Stomach (tissue), 4 donors: ENCODE measurements around the gene ATG9A.

Experiments used
- EP300 ChIP-seq: sonication (generic); formaldehyde crosslinking; IDR thresholded peaks from one replicate; pipeline ENCODE4 v1.6.1; 2017; ENCODE audit warnings: antibody characterized with exemption
- POLR2A ChIP-seq, 4 donors: fragments of 450-650 bp; IDR thresholded peaks; one replicate each; pipeline ENCODE4 v1.6.1; 2016; ENCODE audit warnings: antibody characterized with exemption in 4 of 4, control low read depth in 2 of 4, mild to moderate bottlenecking in 1 of 4, moderate library complexity in 1 of 4
- POLR2AphosphoS5 ChIP-seq, 3 donors: sonication (generic); formaldehyde crosslinking; IDR thresholded peaks; one replicate each; pipeline ENCODE4 v1.6.1; 2016; ENCODE audit warnings: antibody characterized with exemption in 3 of 3
- TF ChIP-seq, protein P1 (sequence below), 7 experiments: fragments of 450-650 bp in 4 of 7; fragments of 200-600 bp in 3 of 7; sonication (generic) in 3 of 7; IDR thresholded peaks; one replicate each; pipeline ENCODE4 v1.5.1; 2016 to 2019; ENCODE audit warnings: antibody characterized with exemption in 7 of 7, control low read depth in 2 of 7, mild to moderate bottlenecking in 1 of 7

DNA sequence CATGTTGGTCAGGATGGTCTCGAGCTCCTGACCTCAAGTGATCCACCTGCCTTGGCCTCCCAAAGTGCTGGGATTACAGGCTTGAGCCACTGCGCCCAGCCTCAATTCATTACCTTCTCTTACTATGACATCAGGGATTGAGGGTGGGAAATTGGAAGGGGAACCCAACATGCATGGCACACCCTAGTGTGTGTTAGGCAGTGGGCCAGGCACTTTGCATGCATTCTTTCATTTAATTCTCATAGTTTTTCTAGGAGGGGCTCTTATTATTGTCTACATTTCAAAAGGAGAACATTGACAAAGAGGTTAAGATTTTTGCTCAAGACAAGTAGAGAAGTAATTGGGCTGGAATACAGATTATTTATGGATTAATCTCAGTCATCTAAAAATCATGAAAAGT, 38.9 kb upstream of the ATG9A start:
- TF ChIP-seq POLR2A (IDR thresholded peaks at IDR 0.05) = no peak
- TF ChIP-seq, protein P1, sequence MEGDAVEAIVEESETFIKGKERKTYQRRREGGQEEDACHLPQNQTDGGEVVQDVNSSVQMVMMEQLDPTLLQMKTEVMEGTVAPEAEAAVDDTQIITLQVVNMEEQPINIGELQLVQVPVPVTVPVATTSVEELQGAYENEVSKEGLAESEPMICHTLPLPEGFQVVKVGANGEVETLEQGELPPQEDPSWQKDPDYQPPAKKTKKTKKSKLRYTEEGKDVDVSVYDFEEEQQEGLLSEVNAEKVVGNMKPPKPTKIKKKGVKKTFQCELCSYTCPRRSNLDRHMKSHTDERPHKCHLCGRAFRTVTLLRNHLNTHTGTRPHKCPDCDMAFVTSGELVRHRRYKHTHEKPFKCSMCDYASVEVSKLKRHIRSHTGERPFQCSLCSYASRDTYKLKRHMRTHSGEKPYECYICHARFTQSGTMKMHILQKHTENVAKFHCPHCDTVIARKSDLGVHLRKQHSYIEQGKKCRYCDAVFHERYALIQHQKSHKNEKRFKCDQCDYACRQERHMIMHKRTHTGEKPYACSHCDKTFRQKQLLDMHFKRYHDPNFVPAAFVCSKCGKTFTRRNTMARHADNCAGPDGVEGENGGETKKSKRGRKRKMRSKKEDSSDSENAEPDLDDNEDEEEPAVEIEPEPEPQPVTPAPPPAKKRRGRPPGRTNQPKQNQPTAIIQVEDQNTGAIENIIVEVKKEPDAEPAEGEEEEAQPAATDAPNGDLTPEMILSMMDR (IDR thresholded peaks at IDR 0.05) = no peak
- TF ChIP-seq POLR2AphosphoS5 (IDR thresholded peaks at IDR 0.05) = no peak
- no peak for TF ChIP-seq EP300
